ENCODE results near the gene BBS1. TPM values are rescaled to one million over a fixed set of nuclear protein-coding genes. Genes with fewer than 3 reads are reported as not detected.

BBS1 gene
- total RNA-seq, 1 donor from 2014 or later, result 8.2 TPM

DNA sequence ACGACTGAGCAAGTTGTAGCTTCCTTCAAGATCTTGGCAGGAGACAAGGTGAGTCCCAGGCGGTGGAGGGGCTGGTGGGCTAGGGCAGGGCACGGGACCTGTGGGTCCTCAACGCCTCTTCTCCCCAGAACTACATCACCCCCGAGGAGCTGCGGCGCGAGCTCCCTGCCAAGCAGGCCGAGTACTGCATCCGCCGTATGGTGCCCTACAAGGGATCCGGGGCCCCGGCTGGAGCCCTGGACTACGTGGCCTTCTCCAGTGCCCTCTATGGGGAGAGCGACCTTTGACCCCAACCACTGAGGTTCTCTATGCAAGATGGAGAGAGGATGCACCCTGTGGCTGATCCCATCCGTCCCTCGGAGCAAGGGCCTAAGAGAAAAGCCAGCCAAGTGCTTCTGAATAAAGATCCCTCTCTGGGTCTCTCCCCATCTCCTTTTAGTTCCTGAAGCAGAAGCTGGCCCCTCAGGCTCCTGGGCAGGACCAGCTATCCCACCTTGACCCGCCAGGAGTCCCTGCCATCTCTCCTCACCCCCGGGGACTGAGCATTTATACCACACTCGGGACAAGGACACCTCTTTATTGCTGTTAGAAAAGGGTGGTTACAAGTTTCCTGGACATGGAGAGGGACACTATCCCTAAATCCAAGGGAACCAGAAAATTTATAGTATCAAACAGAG is 52.6 kb downstream of the BBS1 start:
- no peak overlapping the region for H3K4me3 ChIP-seq (ENCODE audit: low read depth, low read length)
- TF ChIP-seq, protein P1, sequence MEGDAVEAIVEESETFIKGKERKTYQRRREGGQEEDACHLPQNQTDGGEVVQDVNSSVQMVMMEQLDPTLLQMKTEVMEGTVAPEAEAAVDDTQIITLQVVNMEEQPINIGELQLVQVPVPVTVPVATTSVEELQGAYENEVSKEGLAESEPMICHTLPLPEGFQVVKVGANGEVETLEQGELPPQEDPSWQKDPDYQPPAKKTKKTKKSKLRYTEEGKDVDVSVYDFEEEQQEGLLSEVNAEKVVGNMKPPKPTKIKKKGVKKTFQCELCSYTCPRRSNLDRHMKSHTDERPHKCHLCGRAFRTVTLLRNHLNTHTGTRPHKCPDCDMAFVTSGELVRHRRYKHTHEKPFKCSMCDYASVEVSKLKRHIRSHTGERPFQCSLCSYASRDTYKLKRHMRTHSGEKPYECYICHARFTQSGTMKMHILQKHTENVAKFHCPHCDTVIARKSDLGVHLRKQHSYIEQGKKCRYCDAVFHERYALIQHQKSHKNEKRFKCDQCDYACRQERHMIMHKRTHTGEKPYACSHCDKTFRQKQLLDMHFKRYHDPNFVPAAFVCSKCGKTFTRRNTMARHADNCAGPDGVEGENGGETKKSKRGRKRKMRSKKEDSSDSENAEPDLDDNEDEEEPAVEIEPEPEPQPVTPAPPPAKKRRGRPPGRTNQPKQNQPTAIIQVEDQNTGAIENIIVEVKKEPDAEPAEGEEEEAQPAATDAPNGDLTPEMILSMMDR (IDR thresholded peaks at IDR 0.05; ENCODE audit: insufficient read depth, low read length, severe bottlenecking), result no peak
- H3K27me3 ChIP-seq (ENCODE audit: control insufficient read depth, insufficient read depth, low read length), result peaks cover 8% of the 10 kb centered on the region
- FAIRE-seq (no peak), DNase-seq (ENCODE audit: low read depth) (no peak)
- H3K36me3 ChIP-seq (ENCODE audit: control insufficient read depth, insufficient read depth, low read length), result no peaks in the 10 kb centered on the region

- no peak for DNase-seq (ENCODE audit: low read depth)
- TF ChIP-seq, protein P1 (IDR thresholded peaks at IDR 0.05; ENCODE audit: insufficient read depth, low read length, severe bottlenecking), result no peak
- Histone ChIP-seq H3K4me3 (ENCODE audit: low read depth, low read length) (no peak overlapping the region), H3K36me3 (ENCODE audit: control insufficient read depth, insufficient read depth, low read length) (no peaks in the 10 kb centered on the region), H3K27me3 (ENCODE audit: control insufficient read depth, insufficient read depth, low read length) (peaks cover 8% of the 10 kb centered on the region)
- FAIRE-seq, result no peak
Observed at GRCh38 chr11:66563832-66564231, 53.4 kb downstream of the BBS1 start.

- TF ChIP-seq, protein P1 (IDR thresholded peaks at IDR 0.05; ENCODE audit: insufficient read depth, low read length, severe bottlenecking), result no peak
- no peaks in the 10 kb centered on the region for H3K36me3 ChIP-seq (ENCODE audit: control insufficient read depth, insufficient read depth, low read length)
- FAIRE-seq (no peak), DNase-seq (ENCODE audit: low read depth) (no peak)
- no peak overlapping the region for H3K4me3 ChIP-seq (ENCODE audit: low read depth, low read length)
- H3K27me3 ChIP-seq (ENCODE audit: control insufficient read depth, insufficient read depth, low read length), result peaks cover 8% of the 10 kb centered on the region
Observed at GRCh38 chr11:66564538-66564937, 54.1 kb downstream of the BBS1 start.

- Histone ChIP-seq H3K36me3 (ENCODE audit: control insufficient read depth, insufficient read depth, low read length) (no peaks in the 10 kb centered on the region), H3K27me3 (ENCODE audit: control insufficient read depth, insufficient read depth, low read length) (peaks cover 8% of the 10 kb centered on the region), H3K4me3 (ENCODE audit: low read depth, low read length) (no peak overlapping the region)
- no peak for DNase-seq (ENCODE audit: low read depth)
- FAIRE-seq, result no peak
- TF ChIP-seq, protein P1 (IDR thresholded peaks at IDR 0.05; ENCODE audit: insufficient read depth, low read length, severe bottlenecking), result no peak
Observed at GRCh38 chr11:66564984-66565383, 54.5 kb downstream of the BBS1 start.

DNA sequence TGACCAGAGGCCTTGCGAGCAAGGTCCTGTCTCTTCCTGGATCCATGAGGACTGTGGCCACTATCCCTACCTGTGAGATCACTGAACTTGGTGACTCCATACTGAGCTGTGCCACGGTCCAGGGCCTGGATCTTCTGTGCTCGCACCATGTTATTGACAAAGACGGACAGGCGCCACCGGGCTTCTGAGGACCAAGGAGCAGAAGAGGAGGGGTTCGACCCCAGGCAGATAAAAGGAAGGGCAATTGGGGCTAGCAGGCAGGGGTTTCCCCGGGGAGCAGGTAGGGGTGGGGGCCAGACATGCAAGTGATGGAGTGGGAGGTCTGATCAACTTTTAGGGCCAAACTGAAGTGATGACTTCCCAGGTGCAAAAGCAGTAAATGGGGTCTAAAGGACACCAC is 55.8 kb downstream of the BBS1 start:
- TF ChIP-seq, protein P1 (IDR thresholded peaks at IDR 0.05; ENCODE audit: insufficient read depth, low read length, severe bottlenecking), result no peak
- DNase-seq (ENCODE audit: low read depth), result no peak
- Histone ChIP-seq H3K27me3 (ENCODE audit: control insufficient read depth, insufficient read depth, low read length) (peaks cover 6% of the 10 kb centered on the region), H3K4me3 (ENCODE audit: low read depth, low read length) (no peak overlapping the region), H3K36me3 (ENCODE audit: control insufficient read depth, insufficient read depth, low read length) (no peaks in the 10 kb centered on the region)
- peak; percentile 23 for FAIRE-seq

GRCh38 chr11:66567787-66568123 is 57.3 kb downstream of the BBS1 start:
- DNase-seq (ENCODE audit: low read depth), result no peak
- Histone ChIP-seq H3K4me3 (ENCODE audit: low read depth, low read length) (no peak overlapping the region), H3K36me3 (ENCODE audit: control insufficient read depth, insufficient read depth, low read length) (no peaks in the 10 kb centered on the region), H3K27me3 (ENCODE audit: control insufficient read depth, insufficient read depth, low read length) (peaks cover 6% of the 10 kb centered on the region)
- TF ChIP-seq, protein P1 (IDR thresholded peaks at IDR 0.05; ENCODE audit: insufficient read depth, low read length, severe bottlenecking), result no peak
- no peak for FAIRE-seq

All from bronchial epithelial cell (primary cell).